HepG2 (cell line): ENCODE data around the gene ITIH3. TPM values are rescaled to one million over a fixed set of nuclear protein-coding genes. Genes with fewer than 3 reads are reported as not detected.

Experiments
- ATAC-seq: fragments of 200-7000 bp; cut with Tn5 transposase; 3 replicates; pipeline ENCODE4 v1.9.1; 2020; ENCODE audit warnings: mild to moderate bottlenecking, moderate library complexity
- BruUV-seq: library from RNA; stranded (reverse); fragments of 400-500 nt; replicated peaks from 2 replicates; lab custom pipeline; 2021; lab: Mats Ljungman, UMichigan
- CTCF ChIA-PET: fragments of 300-600 bp; formaldehyde crosslinking; extraction: SDS; loops from one replicate; lab custom pipeline; 2021; ENCODE audit warnings: low total read pairs, inconsistent platforms, low intra/inter-chr PET ratio; lab: Yijun Ruan, JAX
- POLR2A ChIA-PET: fragments of 350-600 bp; sonication (Branson Sonifier 250); formaldehyde crosslinking; loops from one replicate; lab custom pipeline; 2020; ENCODE audit warnings: antibody characterized with exemption, inconsistent platforms; lab: Yijun Ruan, JAX
- DNase-seq: peaks from one replicate; pipeline ENCODE4 v3.0.0-alpha.2; 2015; ENCODE audit warnings: low spot score
- FAIRE-seq: peaks from 3 replicates; lab custom pipeline; 2011; peaks lifted over from hg19 to GRCh38; lab: Jason Lieb, UNC
- H2AFZ ChIP-seq: one replicate; pipeline ENCODE4 v1.6.1; 2011; ENCODE audit warnings: low read length, inconsistent platforms
- H3K27ac ChIP-seq: fragments of 300-600 bp; 3 replicates; pipeline ENCODE4 v1.8.0; 2011; ENCODE audit warnings: mixed run types, mild to moderate bottlenecking, mixed read lengths, low read length, inconsistent platforms; ENCODE audit not compliant: insufficient read depth; ENCODE audit errors: extremely low read length
- H3K27me3 ChIP-seq, 2 experiments: fragments of 200-600 bp in 1 of 2; 2 replicates in 1 of 2; 3 replicates in 1 of 2; pipeline versions ENCODE4 v1.6.0 to v1.8.0; 2011; ENCODE audit warnings: low read length in 2 of 2, mild to moderate bottlenecking in 2 of 2, moderate library complexity in 2 of 2, inconsistent platforms in 1 of 2; ENCODE audit not compliant: insufficient read depth in 2 of 2, control insufficient read depth in 1 of 2
- H3K36me3 ChIP-seq, 2 experiments: fragments of 200-600 bp in 1 of 2; replicated peaks in 1 of 2; 2 replicates in 1 of 2; 3 replicates in 1 of 2; pipeline versions ENCODE4 v1.5.1 to v1.8.0; 2011; ENCODE audit warnings: low read length in 2 of 2, inconsistent platforms in 1 of 2; ENCODE audit not compliant: insufficient read depth in 2 of 2, control insufficient read depth in 1 of 2
- H3K4me1 ChIP-seq: 2 replicates; pipeline ENCODE4 v1.5.1; 2012; ENCODE audit warnings: low read length, inconsistent platforms; ENCODE audit not compliant: insufficient read depth
- H3K4me2 ChIP-seq: 2 replicates; pipeline ENCODE4 v1.6.0; 2011; ENCODE audit warnings: low read depth, low read length, inconsistent platforms
- H3K4me3 ChIP-seq, 3 experiments: fragments of 200-600 bp in 1 of 3; sonication (generic), shearing (Covaris generic) in 1 of 3; replicated peaks in 1 of 3; 2 replicates each; pipeline ENCODE4 v1.5.1; 2011 to 2016; ENCODE audit warnings: low read length in 3 of 3, inconsistent platforms in 2 of 3, low read depth in 2 of 3, mild to moderate bottlenecking in 2 of 3, control low read depth in 1 of 3, mixed read lengths in 1 of 3; ENCODE audit not compliant: insufficient read depth in 1 of 3
- H3K79me2 ChIP-seq: one replicate; pipeline ENCODE4 v1.6.1; 2011; ENCODE audit warnings: low read length, inconsistent platforms; ENCODE audit not compliant: insufficient read depth
- H3K9ac ChIP-seq: 2 replicates; pipeline ENCODE4 v1.6.0; 2011; ENCODE audit warnings: mild to moderate bottlenecking, low read depth, low read length, inconsistent platforms; ENCODE audit not compliant: insufficient read depth
- H3K9me3 ChIP-seq: 2 replicates; pipeline ENCODE4 v1.5.1; 2012; ENCODE audit warnings: mild to moderate bottlenecking, low read length
- H4K20me1 ChIP-seq: 2 replicates; pipeline ENCODE4 v1.6.0; 2011; ENCODE audit warnings: inconsistent platforms, mild to moderate bottlenecking, low read length, moderate library complexity; ENCODE audit not compliant: insufficient read depth
- ARID4A ChIP-seq: sonication (generic); formaldehyde crosslinking; IDR thresholded peaks from 2 replicates; pipeline ENCODE4 v1.5.0; 2020; ENCODE audit warnings: mild to moderate bottlenecking, missing genetic modification reagents, borderline replicate concordance
- ATF2 ChIP-seq: sonication (generic); formaldehyde crosslinking; IDR thresholded peaks from 2 replicates; pipeline ENCODE4 v1.4.0; 2020; ENCODE audit warnings: missing genetic modification reagents
- BCL6 ChIP-seq: IDR thresholded peaks from 2 replicates; pipeline ENCODE4 v1.6.1; 2016; ENCODE audit warnings: missing genetic modification reagents, missing compliant biosample characterization
- MYNN ChIP-seq: sonication (generic); formaldehyde crosslinking; IDR thresholded peaks from 2 replicates; pipeline ENCODE4 v1.4.0; 2020; ENCODE audit warnings: mild to moderate bottlenecking, low read depth, missing genetic modification reagents
- NFKBIZ ChIP-seq: IDR thresholded peaks from 2 replicates; pipeline ENCODE4 v1.6.1; 2018; ENCODE audit warnings: missing genetic modification reagents, missing compliant biosample characterization
- SIN3A ChIP-seq: IDR thresholded peaks from 2 replicates; pipeline ENCODE4 v1.6.1; 2011; ENCODE audit warnings: low read depth, mild to moderate bottlenecking, control low read depth, low read length, borderline replicate concordance
- TERF1 ChIP-seq: sonication (generic); formaldehyde crosslinking; IDR thresholded peaks from 2 replicates; pipeline ENCODE4 v1.8.0; 2022; ENCODE audit warnings: mild to moderate bottlenecking, missing genetic modification reagents, moderate library complexity
- ZBTB42 ChIP-seq: sonication (generic); formaldehyde crosslinking; IDR thresholded peaks from 2 replicates; pipeline ENCODE4 v1.5.0; 2020; ENCODE audit warnings: mild to moderate bottlenecking, missing genetic modification reagents
- ZNF746 ChIP-seq: sonication (generic); formaldehyde crosslinking; IDR thresholded peaks from 2 replicates; pipeline ENCODE4 v1.8.0; 2022; ENCODE audit warnings: mild to moderate bottlenecking, missing genetic modification reagents
- ZNF777 ChIP-seq: sonication (generic); formaldehyde crosslinking; IDR thresholded peaks from 2 replicates; pipeline ENCODE4 v1.4.0; 2020; ENCODE audit warnings: missing genetic modification reagents
- WGBS: methylation state at CpG from one replicate; pipeline ENCODE4 v1.1.6; 2017; ENCODE audit warnings: low lambda C conversion rate; 5-methylcytosine and 5-hydroxymethylcytosine counted together
- in situ Hi-C: cut with HindIII; loops from 2 replicates; pipeline ENCODE4 v1.10.0; 2017; ENCODE audit warnings: low pct_unique_long_range_greater_than_20kb; ENCODE audit not compliant: extremely low pct_ligation_motif_present
- intact Hi-C: fragments of 100-400 bp; cut with micrococcal nuclease; formaldehyde crosslinking; loops from one replicate; pipeline ENCODE4 v1.10.0; 2022; ENCODE audit not compliant: unreplicated experiment
- polyA plus RNA-seq, 8 experiments: library from polyadenylated mRNA; depleted of rRNA in 3 of 8; stranded (reverse) in 7 of 8; unstranded in 1 of 8; fragments of >200 nt; fragmentation: Illumina TruSeq in 4 of 8; extraction: Trizol in 4 of 8; gene quantifications; 2 replicates each; pipeline versions ENCODE4 v1.2.1 to v1.2.3, GENCODE V29; 2011 to 2016; ENCODE audit warnings: low read depth in 4 of 8, missing spikeins in 1 of 8, mixed read lengths in 1 of 8; ENCODE audit not compliant: insufficient read depth in 1 of 8
- total RNA-seq, 5 experiments: library from RNA; depleted of rRNA; stranded (reverse); fragments of >200 nt; fragmentation: Illumina TruSeq; extraction: Trizol; gene quantifications; 2 replicates each; pipeline ENCODE4 v1.2.3, GENCODE V29; 2016; ENCODE audit warnings: low read depth in 1 of 5
- TF ChIP-seq, protein P1 (sequence below): sonication (generic); formaldehyde crosslinking; IDR thresholded peaks from 2 replicates; pipeline ENCODE4 v1.5.0; 2020; ENCODE audit warnings: mild to moderate bottlenecking, missing genetic modification reagents, moderate library complexity

The ITIH3 gene
- total and polyA plus RNA-seq, 2 of the 13 experiments (the other 11 are each of a cell fraction or from before 2014, with no cell fraction given) = 105 to 632 TPM

DNA sequence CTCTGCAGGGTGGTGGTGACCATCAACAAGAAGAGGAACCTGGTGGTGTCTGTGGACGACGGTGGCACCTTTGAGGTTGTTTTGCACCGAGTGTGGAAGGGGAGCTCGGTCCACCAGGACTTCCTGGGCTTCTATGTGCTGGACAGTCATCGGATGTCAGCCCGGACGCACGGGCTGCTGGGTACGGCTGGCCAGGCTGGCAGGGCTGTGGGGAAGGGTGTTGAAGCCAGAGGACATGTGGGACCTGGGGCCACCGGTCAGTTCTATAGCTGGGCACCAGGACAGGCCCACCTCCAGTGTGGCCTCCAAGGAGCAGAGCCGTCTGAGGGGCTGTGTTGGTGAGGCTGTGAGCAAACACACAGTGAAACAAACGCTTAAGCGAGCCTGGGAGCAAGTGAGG, 3.9 kb upstream of the ITIH3 start:
- TF ChIP-seq TERF1 = no peak
- no peak for TF ChIP-seq ZNF746 (CRISPR knock-in tag)
- TF ChIP-seq MYNN = no peak
- TF ChIP-seq ARID4A (CRISPR knock-in tag) = no peak
- TF ChIP-seq ZBTB42 (CRISPR knock-in tag) = no peak
- TF ChIP-seq BCL6 (CRISPR knock-in tag) = no peak
- TF ChIP-seq ZNF777 (CRISPR knock-in tag) = no peak
- TF ChIP-seq ATF2 (CRISPR knock-in tag) = no peak
- TF ChIP-seq SIN3A = no peak
- TF ChIP-seq, protein P1, sequence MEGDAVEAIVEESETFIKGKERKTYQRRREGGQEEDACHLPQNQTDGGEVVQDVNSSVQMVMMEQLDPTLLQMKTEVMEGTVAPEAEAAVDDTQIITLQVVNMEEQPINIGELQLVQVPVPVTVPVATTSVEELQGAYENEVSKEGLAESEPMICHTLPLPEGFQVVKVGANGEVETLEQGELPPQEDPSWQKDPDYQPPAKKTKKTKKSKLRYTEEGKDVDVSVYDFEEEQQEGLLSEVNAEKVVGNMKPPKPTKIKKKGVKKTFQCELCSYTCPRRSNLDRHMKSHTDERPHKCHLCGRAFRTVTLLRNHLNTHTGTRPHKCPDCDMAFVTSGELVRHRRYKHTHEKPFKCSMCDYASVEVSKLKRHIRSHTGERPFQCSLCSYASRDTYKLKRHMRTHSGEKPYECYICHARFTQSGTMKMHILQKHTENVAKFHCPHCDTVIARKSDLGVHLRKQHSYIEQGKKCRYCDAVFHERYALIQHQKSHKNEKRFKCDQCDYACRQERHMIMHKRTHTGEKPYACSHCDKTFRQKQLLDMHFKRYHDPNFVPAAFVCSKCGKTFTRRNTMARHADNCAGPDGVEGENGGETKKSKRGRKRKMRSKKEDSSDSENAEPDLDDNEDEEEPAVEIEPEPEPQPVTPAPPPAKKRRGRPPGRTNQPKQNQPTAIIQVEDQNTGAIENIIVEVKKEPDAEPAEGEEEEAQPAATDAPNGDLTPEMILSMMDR (CRISPR knock-in tag) = no peak
- TF ChIP-seq NFKBIZ (CRISPR knock-in tag) = no peak
- peaks cover 3% of the 10 kb centered on the region for H3K79me2 ChIP-seq
- no peak overlapping the region for H3K27ac ChIP-seq
- CTCF ChIA-PET = no interaction called here
- H4K20me1 ChIP-seq = no peaks in the 10 kb centered on the region
- POLR2A ChIA-PET = interaction anchor here (10.9 kb wide), 1 partner anchor 12 kb away, joined by 466 read pairs; the partner anchor contains the start of genes ITIH1 and NEK4
- intact Hi-C loops (no loop called here), in situ Hi-C loops (no loop called here)
- WGBS = 80% methylated on average over 8 of the region's 13 CpGs
- no peaks in the 10 kb centered on the region for H3K36me3 ChIP-seq
- no peaks in the 10 kb centered on the region for H3K9me3 ChIP-seq
- H3K4me2 ChIP-seq = no peak overlapping the region
- FAIRE-seq (no peak), DNase-seq (no peak), ATAC-seq (no peak)
- H3K4me3 ChIP-seq = no peak overlapping the region
- H2AFZ ChIP-seq = no peak overlapping the region
- peaks cover 100% of the 10 kb centered on the region for H3K4me1 ChIP-seq
- BruUV-seq = no TSS peak
- no peaks in the 10 kb centered on the region for H3K27me3 ChIP-seq
- H3K9ac ChIP-seq = no peak overlapping the region
